SW480 (cell line): ENCODE results near the gene NPC1L1.
A peak's percentile ranks its signal among the peaks of the same experiment; 100 is the strongest.
"Not testable (repeated sequence)": the region's sequence is repeated elsewhere in the genome, so short reads cannot be mapped to it uniquely, and the experiment has no call there.

Source experiments
- DNase-seq: peaks from one replicate; pipeline ENCODE4 v3.0.0-alpha.2; 2016; ENCODE audit warnings: low spot score

Gene NPC1L1

GRCh38 chr7:44564606-44565005 is 23.5 kb upstream of the NPC1L1 start:
- DNase-seq: no peak

GRCh38 chr7:44563171-44563679 is 22.1 kb upstream of the NPC1L1 start:
- DNase-seq: no peak

- DNase-seq: not testable (repeated sequence)
These were observed 21.5 kb upstream of the NPC1L1 start for GRCh38 chr7:44562622-44562962.

GRCh38 chr7:44561962-44562621 is 21.0 kb upstream of the NPC1L1 start:
- peak; percentile 80 for DNase-seq

- no peak for DNase-seq
These were observed 20.4 kb upstream of the NPC1L1 start for GRCh38 chr7:44561481-44561880.

GRCh38 chr7:44559485-44559884 is 18.4 kb upstream of the NPC1L1 start:
- no peak for DNase-seq

GRCh38 chr7:44557485-44557884 is 16.4 kb upstream of the NPC1L1 start:
- no peak for DNase-seq

- no peak for DNase-seq
These were observed 14.2 kb upstream of the NPC1L1 start for GRCh38 chr7:44555350-44555749.

GRCh38 chr7:44552473-44553005 is 11.4 kb upstream of the NPC1L1 start:
- not testable (repeated sequence) for DNase-seq

- no peak for DNase-seq
These were observed 8.3 kb upstream of the NPC1L1 start for GRCh38 chr7:44549457-44549856.

- DNase-seq: no peak
These were observed 7.8 kb upstream of the NPC1L1 start for GRCh38 chr7:44548893-44549292.

- no peak for DNase-seq
These were observed 6.6 kb upstream of the NPC1L1 start for GRCh38 chr7:44547536-44548231.

GRCh38 chr7:44541876-44542610 is 913 bp upstream of the NPC1L1 start:
- DNase-seq: no peak

- DNase-seq: no peak
These were observed 520 bp downstream of the NPC1L1 start for GRCh38 chr7:44540592-44541027.

GRCh38 chr7:44539669-44540506 is 1.2 kb downstream of the NPC1L1 start:
- no peak for DNase-seq

GRCh38 chr7:44538798-44539668 is 2.1 kb downstream of the NPC1L1 start:
- DNase-seq: no peak

- no peak for DNase-seq
These were observed 2.9 kb downstream of the NPC1L1 start for GRCh38 chr7:44538093-44538797.

- no peak for DNase-seq
These were observed 3.7 kb downstream of the NPC1L1 start for GRCh38 chr7:44537442-44537841.

GRCh38 chr7:44536090-44536489 is 5.0 kb downstream of the NPC1L1 start:
- DNase-seq: no peak
